ENCODE data around the gene USP22.
"Not testable (repeated sequence)": the region's sequence is repeated elsewhere in the genome, so short reads cannot be mapped to it uniquely, and the experiment has no call there.

Gene USP22

DNA sequence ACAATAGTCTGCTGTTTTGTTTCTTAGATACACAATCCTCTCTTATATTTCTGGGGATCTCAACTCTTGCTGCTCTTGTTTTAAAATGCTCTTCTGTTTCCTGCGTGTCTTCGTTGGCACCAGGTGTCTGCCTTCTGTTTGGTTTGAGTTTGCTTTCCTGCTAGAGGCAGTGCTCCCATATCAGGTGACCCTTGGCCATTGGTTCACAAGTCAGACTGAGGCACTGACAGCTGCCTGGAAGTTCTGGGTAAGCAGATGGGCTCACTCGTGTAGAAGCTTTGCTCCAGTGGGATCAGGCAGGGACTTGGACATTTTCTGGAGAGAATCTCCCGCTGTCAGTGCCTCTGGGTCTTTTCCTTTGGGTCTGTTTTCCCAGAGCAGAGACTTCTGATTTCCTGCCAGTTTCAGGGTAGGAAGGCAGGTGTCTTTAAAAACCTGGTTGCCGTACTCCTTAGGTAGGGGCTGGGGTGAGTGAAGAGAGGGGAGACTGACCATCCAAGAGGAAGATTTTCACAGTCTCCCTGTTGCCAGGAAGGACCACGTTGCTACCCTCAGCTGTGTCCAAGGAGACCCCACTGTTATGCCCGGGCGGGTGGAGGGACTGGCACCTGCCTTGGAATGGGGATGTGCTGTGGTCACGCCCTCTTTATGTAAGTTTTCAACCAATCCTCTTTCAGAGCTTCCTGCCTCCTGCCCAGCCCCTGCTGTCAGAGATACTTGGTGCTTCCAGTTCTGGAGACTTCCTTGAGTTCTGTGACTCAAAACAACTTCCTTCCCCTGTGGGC is 63.6 kb downstream of the USP22 start:
- not testable (repeated sequence) for H3K4me1 ChIP-seq (ENCODE audit: control insufficient read depth in 5 of 5, insufficient read depth in 5 of 5, low read length in 5 of 5); H3K9me3 ChIP-seq (ENCODE audit: control insufficient read depth in 5 of 5, low read length in 5 of 5); H3K9ac ChIP-seq (ENCODE audit: low read length in 5 of 5); H3K27ac ChIP-seq (ENCODE audit: low read depth, low read length); H3K4me3 ChIP-seq (ENCODE audit: low read depth in 1 of 5, low read length in 5 of 5); H3K36me3 ChIP-seq (ENCODE audit: control insufficient read depth in 5 of 5, insufficient read depth in 5 of 5, low read length in 5 of 5)
- peaks cover 0 to 15% (median 8%) of the 10 kb centered on the region in 5 donors for H3K27me3 ChIP-seq (ENCODE audit: control insufficient read depth in 5 of 5, insufficient read depth in 4 of 5, low read length in 5 of 5)

GRCh38 chr17:20977609-20978253 is 65.1 kb downstream of the USP22 start:
- not testable (repeated sequence) for H3K36me3 ChIP-seq (ENCODE audit: control insufficient read depth in 5 of 5, insufficient read depth in 5 of 5, low read length in 5 of 5); H3K9ac ChIP-seq (ENCODE audit: low read length in 5 of 5); H3K27ac ChIP-seq (ENCODE audit: low read depth, low read length); H3K9me3 ChIP-seq (ENCODE audit: control insufficient read depth in 5 of 5, low read length in 5 of 5); H3K4me1 ChIP-seq (ENCODE audit: control insufficient read depth in 5 of 5, insufficient read depth in 5 of 5, low read length in 5 of 5); H3K4me3 ChIP-seq (ENCODE audit: low read depth in 1 of 5, low read length in 5 of 5)
- peaks cover 0 to 15% (median 8%) of the 10 kb centered on the region in 5 donors for H3K27me3 ChIP-seq (ENCODE audit: control insufficient read depth in 5 of 5, insufficient read depth in 4 of 5, low read length in 5 of 5)

GRCh38 chr17:20975566-20975965 is 67.2 kb downstream of the USP22 start:
- H3K4me1 ChIP-seq (ENCODE audit: control insufficient read depth in 5 of 5, insufficient read depth in 5 of 5, low read length in 5 of 5) = no peaks in the 10 kb centered on the region
- H3K9ac ChIP-seq (ENCODE audit: low read length in 5 of 5) = no peak overlapping the region

DNA sequence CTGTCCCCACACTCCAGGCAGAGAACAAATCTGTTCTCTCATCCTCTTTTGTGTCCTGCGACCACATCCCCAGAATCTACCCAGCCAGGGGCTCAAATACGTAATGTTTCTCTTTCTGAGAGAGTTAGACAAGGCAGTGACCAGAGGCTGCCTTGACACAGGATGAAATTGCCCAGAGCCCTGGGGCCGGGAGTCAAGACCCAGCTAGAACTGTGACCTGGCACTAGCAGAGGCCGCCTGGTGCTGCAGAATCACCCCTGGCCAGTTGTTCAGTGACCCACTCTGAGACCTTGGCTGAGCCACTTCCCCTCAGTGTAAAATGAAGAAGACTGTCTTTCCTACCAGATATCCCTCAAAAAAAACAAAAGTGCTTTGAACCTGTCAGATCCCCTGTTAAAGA is 72.5 kb downstream of the USP22 start:
- Histone ChIP-seq H3K9ac (ENCODE audit: low read length in 5 of 5) (no peak overlapping the region), H3K4me1 (ENCODE audit: control insufficient read depth in 5 of 5, insufficient read depth in 5 of 5, low read length in 5 of 5) (no peaks in the 10 kb centered on the region), H3K36me3 (ENCODE audit: control insufficient read depth in 5 of 5, insufficient read depth in 5 of 5, low read length in 5 of 5) (no peaks in the 10 kb centered on the region), H3K4me3 (ENCODE audit: low read depth in 1 of 5, low read length in 5 of 5) (no peak overlapping the region), H3K27ac (ENCODE audit: low read depth, low read length) (no peak overlapping the region), H3K9me3 (ENCODE audit: control insufficient read depth in 5 of 5, low read length in 5 of 5) (no peaks in the 10 kb centered on the region), H3K27me3 (ENCODE audit: control insufficient read depth in 5 of 5, insufficient read depth in 4 of 5, low read length in 5 of 5) (peaks cover 0 to 4% (median 0%) of the 10 kb centered on the region in 5 donors)

More at GRCh38 chr17:20975566-20975965, 67.2 kb downstream of the USP22 start:
- Histone ChIP-seq H3K9me3 (ENCODE audit: control insufficient read depth in 5 of 5, low read length in 5 of 5) (no peaks in the 10 kb centered on the region), H3K4me3 (ENCODE audit: low read depth in 1 of 5, low read length in 5 of 5) (no peak overlapping the region), H3K27me3 (ENCODE audit: control insufficient read depth in 5 of 5, insufficient read depth in 4 of 5, low read length in 5 of 5) (peaks cover 0 to 15% (median 8%) of the 10 kb centered on the region in 5 donors), H3K27ac (ENCODE audit: low read depth, low read length) (no peak overlapping the region), H3K36me3 (ENCODE audit: control insufficient read depth in 5 of 5, insufficient read depth in 5 of 5, low read length in 5 of 5) (no peaks in the 10 kb centered on the region)

GRCh38 chr17:20968913-20969616 is 73.7 kb downstream of the USP22 start:
- Histone ChIP-seq H3K9me3 (ENCODE audit: control insufficient read depth in 5 of 5, low read length in 5 of 5) (no peaks in the 10 kb centered on the region), H3K4me1 (ENCODE audit: control insufficient read depth in 5 of 5, insufficient read depth in 5 of 5, low read length in 5 of 5) (no peaks in the 10 kb centered on the region), H3K27ac (ENCODE audit: low read depth, low read length) (no peak overlapping the region), H3K9ac (ENCODE audit: low read length in 5 of 5) (no peak overlapping the region), H3K36me3 (ENCODE audit: control insufficient read depth in 5 of 5, insufficient read depth in 5 of 5, low read length in 5 of 5) (no peaks in the 10 kb centered on the region), H3K27me3 (ENCODE audit: control insufficient read depth in 5 of 5, insufficient read depth in 4 of 5, low read length in 5 of 5) (peaks cover 0 to 4% (median 0%) of the 10 kb centered on the region in 5 donors), H3K4me3 (ENCODE audit: low read depth in 1 of 5, low read length in 5 of 5) (no peak overlapping the region)

- no peak overlapping the region for H3K4me3 ChIP-seq (ENCODE audit: low read depth in 1 of 5, low read length in 5 of 5)
- no peaks in the 10 kb centered on the region for H3K4me1 ChIP-seq (ENCODE audit: control insufficient read depth in 5 of 5, insufficient read depth in 5 of 5, low read length in 5 of 5)
- H3K9ac ChIP-seq (ENCODE audit: low read length in 5 of 5) = no peak overlapping the region
- no peaks in the 10 kb centered on the region for H3K36me3 ChIP-seq (ENCODE audit: control insufficient read depth in 5 of 5, insufficient read depth in 5 of 5, low read length in 5 of 5)
- H3K27me3 ChIP-seq (ENCODE audit: control insufficient read depth in 5 of 5, insufficient read depth in 4 of 5, low read length in 5 of 5) = peaks cover 0 to 4% (median 0%) of the 10 kb centered on the region in 5 donors
- H3K27ac ChIP-seq (ENCODE audit: low read depth, low read length) = no peak overlapping the region
- no peaks in the 10 kb centered on the region for H3K9me3 ChIP-seq (ENCODE audit: control insufficient read depth in 5 of 5, low read length in 5 of 5)
Measured at GRCh38 chr17:20967776-20968175, 75.0 kb downstream of the USP22 start.

- Histone ChIP-seq H3K9me3 (ENCODE audit: control insufficient read depth in 5 of 5, low read length in 5 of 5) (no peaks in the 10 kb centered on the region), H3K4me3 (ENCODE audit: low read depth in 1 of 5, low read length in 5 of 5) (no peak overlapping the region), H3K27me3 (ENCODE audit: control insufficient read depth in 5 of 5, insufficient read depth in 4 of 5, low read length in 5 of 5) (peaks cover 0 to 4% (median 0%) of the 10 kb centered on the region in 5 donors), H3K9ac (ENCODE audit: low read length in 5 of 5) (no peak overlapping the region), H3K27ac (ENCODE audit: low read depth, low read length) (no peak overlapping the region), H3K4me1 (ENCODE audit: control insufficient read depth in 5 of 5, insufficient read depth in 5 of 5, low read length in 5 of 5) (no peaks in the 10 kb centered on the region), H3K36me3 (ENCODE audit: control insufficient read depth in 5 of 5, insufficient read depth in 5 of 5, low read length in 5 of 5) (no peaks in the 10 kb centered on the region)
Measured at GRCh38 chr17:20966870-20967269, 75.9 kb downstream of the USP22 start.

GRCh38 chr17:20965492-20965891 is 77.3 kb downstream of the USP22 start:
- Histone ChIP-seq H3K4me1 (ENCODE audit: control insufficient read depth in 5 of 5, insufficient read depth in 5 of 5, low read length in 5 of 5) (no peaks in the 10 kb centered on the region), H3K9ac (ENCODE audit: low read length in 5 of 5) (no peak overlapping the region), H3K4me3 (ENCODE audit: low read depth in 1 of 5, low read length in 5 of 5) (no peak overlapping the region), H3K27me3 (ENCODE audit: control insufficient read depth in 5 of 5, insufficient read depth in 4 of 5, low read length in 5 of 5) (peaks cover 0 to 4% (median 0%) of the 10 kb centered on the region in 5 donors), H3K36me3 (ENCODE audit: control insufficient read depth in 5 of 5, insufficient read depth in 5 of 5, low read length in 5 of 5) (no peaks in the 10 kb centered on the region), H3K27ac (ENCODE audit: low read depth, low read length) (no peak overlapping the region), H3K9me3 (ENCODE audit: control insufficient read depth in 5 of 5, low read length in 5 of 5) (no peaks in the 10 kb centered on the region)

DNA sequence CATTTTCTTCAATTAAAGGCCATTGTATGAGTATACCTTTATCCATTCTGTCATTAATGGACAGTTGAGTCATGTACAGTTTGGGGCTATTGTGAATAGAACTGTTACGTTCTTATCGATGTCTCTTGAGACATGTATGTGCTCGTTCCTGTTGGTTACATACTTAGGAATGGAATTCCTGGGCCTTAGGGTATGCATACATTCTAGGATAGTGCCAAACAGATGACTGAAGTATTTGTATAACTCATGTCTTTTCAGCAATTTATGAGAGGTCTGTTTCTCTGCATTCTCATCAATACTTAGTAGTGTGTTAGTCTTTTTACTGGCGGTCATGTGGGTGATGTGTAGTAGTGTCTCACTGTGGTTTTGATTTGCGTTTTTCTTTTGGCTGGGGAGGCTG is 81.2 kb downstream of the USP22 start:
- H3K4me3 ChIP-seq (ENCODE audit: low read depth in 1 of 5, low read length in 5 of 5) = no peak overlapping the region
- H3K36me3 ChIP-seq (ENCODE audit: control insufficient read depth in 5 of 5, insufficient read depth in 5 of 5, low read length in 5 of 5) = no peaks in the 10 kb centered on the region
- peaks cover 0 to 2% (median 0%) of the 10 kb centered on the region in 5 donors for H3K27me3 ChIP-seq (ENCODE audit: control insufficient read depth in 5 of 5, insufficient read depth in 4 of 5, low read length in 5 of 5)
- H3K9me3 ChIP-seq (ENCODE audit: control insufficient read depth in 5 of 5, low read length in 5 of 5) = no peaks in the 10 kb centered on the region
- H3K27ac ChIP-seq (ENCODE audit: low read depth, low read length) = no peak overlapping the region
- H3K9ac ChIP-seq (ENCODE audit: low read length in 5 of 5) = no peak overlapping the region
- H3K4me1 ChIP-seq (ENCODE audit: control insufficient read depth in 5 of 5, insufficient read depth in 5 of 5, low read length in 5 of 5) = no peaks in the 10 kb centered on the region

DNA sequence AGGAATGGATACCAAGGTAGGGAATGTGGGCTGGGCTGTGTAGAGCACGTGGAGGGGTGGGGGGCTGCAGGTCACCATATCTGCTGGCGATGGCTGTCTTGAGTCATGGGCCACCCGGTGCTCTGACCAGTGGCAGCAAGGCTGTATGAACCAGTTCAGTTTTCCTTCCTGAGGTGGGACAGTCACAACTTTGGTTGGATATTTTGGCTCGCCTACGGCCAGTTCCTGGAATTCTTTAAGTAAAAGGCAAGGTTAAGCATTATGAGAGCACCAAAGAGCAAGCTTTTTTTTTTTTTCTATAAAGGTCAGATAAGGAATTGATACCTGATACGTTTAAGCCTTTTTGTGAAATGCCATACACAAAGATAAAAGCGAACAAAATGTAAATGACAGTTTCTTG is 81.9 kb downstream of the USP22 start:
- Histone ChIP-seq H3K9me3 (ENCODE audit: control insufficient read depth in 5 of 5, low read length in 5 of 5) (no peaks in the 10 kb centered on the region), H3K4me1 (ENCODE audit: control insufficient read depth in 5 of 5, insufficient read depth in 5 of 5, low read length in 5 of 5) (peaks cover 0 to 4% (median 0%) of the 10 kb centered on the region in 5 donors), H3K27ac (ENCODE audit: low read depth, low read length) (no peak overlapping the region), H3K36me3 (ENCODE audit: control insufficient read depth in 5 of 5, insufficient read depth in 5 of 5, low read length in 5 of 5) (no peaks in the 10 kb centered on the region), H3K9ac (ENCODE audit: low read length in 5 of 5) (no peak overlapping the region), H3K27me3 (ENCODE audit: control insufficient read depth in 5 of 5, insufficient read depth in 4 of 5, low read length in 5 of 5) (peaks cover 0 to 2% (median 0%) of the 10 kb centered on the region in 5 donors), H3K4me3 (ENCODE audit: low read depth in 1 of 5, low read length in 5 of 5) (no peak overlapping the region)

Measured in subcutaneous abdominal adipose tissue (tissue), 5 donors.